NCI-H82 treated with DMSO at 0.1 percent for 48 hours (cell line): ENCODE results near the gene DISC1.
A peak's percentile ranks its signal among the peaks of the same experiment; 100 is the strongest.
"Not testable (repeated sequence)": the region's sequence is repeated elsewhere in the genome, so short reads cannot be mapped to it uniquely, and the experiment has no call there.

ENCODE experiments used
- DNase-seq: peaks from one replicate; lab custom pipeline; 2025; ENCODE audit not compliant: unreplicated experiment; lab: John Stamatoyannopoulos, UW

Gene DISC1

DNA sequence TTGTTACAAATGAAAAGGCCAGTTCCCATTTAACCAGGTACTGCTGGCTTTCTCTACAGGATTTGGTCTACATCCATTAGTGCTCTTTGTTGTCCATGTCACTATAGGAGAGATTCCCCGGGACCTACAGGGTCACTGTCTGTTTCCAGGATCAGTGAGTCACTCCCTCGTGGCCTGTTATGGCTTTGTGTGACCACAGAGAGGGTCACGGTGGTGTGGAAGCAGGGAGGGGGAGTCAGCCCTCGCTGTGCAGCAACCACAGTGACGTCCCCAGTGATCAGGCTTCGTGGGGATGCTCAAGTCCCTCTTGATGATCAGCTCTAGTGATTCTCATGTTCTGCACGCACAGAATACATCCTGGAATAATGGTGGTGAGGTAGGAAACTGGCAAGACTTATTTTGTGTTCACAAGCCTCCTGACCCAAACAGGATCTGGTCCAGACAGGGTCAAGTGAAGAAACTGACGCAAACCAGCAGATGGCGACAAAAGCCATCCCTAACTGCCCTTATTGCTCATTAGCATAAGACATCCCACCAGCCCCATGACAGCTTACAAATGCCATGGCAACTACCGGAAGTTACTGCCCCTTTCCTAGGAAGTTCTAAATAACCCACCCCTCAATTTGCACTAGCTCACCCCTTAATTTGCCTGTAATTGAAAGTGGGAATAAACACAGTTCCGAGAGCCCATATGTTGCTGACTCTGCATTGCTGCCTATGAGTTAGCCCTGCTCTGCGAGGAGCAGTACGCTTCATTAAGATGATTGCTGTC lies 98.5 kb downstream of the DISC1 start:
- peak; percentile 11 for DNase-seq

- DNase-seq = no peak
Observed at GRCh38 chr1:231727171-231727570, 100.6 kb downstream of the DISC1 start.

- DNase-seq = not testable (repeated sequence)
Observed at GRCh38 chr1:231728987-231729386, 102.4 kb downstream of the DISC1 start.

- DNase-seq = no peak
Observed at GRCh38 chr1:231729544-231729943, 103.0 kb downstream of the DISC1 start.

DNA sequence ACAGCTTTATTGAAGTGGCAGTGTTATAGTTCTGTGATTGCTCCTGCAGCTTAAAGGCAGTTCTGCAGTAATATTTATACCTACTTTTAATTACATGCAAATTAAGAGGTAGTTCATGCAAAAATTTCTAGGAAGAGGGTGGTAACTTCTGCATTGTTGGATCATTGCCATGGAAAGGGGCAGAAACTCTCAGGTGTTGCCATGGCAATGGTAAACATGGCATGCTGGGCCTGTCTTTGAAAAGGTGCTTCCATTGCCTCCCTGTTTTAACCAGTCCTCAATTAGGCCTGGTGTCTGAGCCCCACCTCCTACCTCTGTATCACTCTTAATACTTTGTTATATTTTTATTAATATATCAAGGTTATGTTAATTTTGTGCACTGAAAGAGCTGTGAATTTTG lies 104.7 kb downstream of the DISC1 start:
- DNase-seq = no peak

DNA sequence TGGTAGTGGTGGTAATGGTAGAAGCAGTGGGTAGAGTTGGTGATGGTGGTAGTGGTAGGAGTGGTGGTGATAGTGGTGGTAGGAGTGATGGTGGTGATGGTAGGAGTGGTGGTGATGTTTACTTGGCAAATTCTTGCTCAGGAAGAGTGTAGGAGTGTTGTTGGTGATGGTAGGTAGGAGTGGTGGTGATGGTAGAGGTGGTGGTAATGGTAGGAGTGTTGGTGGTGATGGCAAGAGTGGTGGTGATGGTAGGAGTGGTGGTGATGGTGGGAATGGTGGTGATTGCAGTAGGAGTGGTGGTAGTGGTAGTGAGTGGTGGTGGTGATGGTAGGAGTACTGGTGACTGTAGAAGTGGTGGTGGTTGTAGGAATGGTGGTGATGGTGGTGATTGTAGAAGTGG lies 106.5 kb downstream of the DISC1 start:
- no peak for DNase-seq

- DNase-seq = no peak
Observed at GRCh38 chr1:231733672-231734071, 107.1 kb downstream of the DISC1 start.

DNA sequence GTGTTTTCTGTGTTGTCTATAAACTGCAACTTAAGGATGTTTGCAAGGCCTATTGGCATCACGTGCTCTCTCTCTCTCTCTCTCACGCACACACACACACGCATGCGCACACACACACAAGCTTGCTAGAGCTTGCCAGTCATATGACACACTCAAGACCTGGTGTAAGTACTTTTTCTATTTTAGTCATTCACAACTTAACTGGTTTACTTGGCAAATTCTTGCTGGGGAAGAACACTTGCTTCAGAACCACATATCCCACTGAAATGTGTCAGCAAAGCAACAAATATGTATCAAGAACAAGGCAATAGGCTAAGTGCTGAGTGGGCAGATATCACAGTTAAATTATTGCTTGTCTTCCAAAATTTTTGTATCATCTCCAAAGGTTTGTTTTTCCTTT lies 107.8 kb downstream of the DISC1 start:
- DNase-seq = no peak

- no peak for DNase-seq
Observed at GRCh38 chr1:231735411-231735810, 108.8 kb downstream of the DISC1 start.

DNA sequence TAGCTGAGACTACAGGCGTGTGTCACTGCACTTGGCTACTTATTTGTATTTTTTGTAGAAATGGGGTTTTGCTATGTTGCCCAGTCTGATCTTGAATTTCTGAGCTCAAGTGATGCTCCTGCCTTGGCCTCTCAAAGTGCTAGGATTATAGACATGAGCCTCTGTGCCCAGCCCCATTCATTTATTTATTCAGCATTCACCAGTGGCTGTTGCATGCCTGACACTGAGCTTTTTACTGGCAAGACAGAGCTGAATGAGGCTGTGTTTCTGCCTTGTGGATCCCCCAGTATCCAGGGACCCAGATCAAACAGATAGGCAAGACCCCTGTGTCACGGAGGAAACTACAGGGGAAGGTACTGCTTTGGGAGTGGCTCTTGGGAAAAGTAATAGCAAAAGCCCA lies 109.4 kb downstream of the DISC1 start:
- no peak for DNase-seq

GRCh38 chr1:231736464-231736863 lies 109.9 kb downstream of the DISC1 start:
- no peak for DNase-seq

GRCh38 chr1:231738554-231738953 lies 112.0 kb downstream of the DISC1 start:
- no peak for DNase-seq

GRCh38 chr1:231743966-231744365 lies 117.4 kb downstream of the DISC1 start:
- no peak for DNase-seq

- DNase-seq = peak; percentile 15
Observed at GRCh38 chr1:231748760-231749415, 122.3 kb downstream of the DISC1 start.

- DNase-seq = peak; percentile 47
Observed at GRCh38 chr1:231750296-231750695, 123.7 kb downstream of the DISC1 start.

GRCh38 chr1:231750818-231751362 lies 124.3 kb downstream of the DISC1 start:
- no peak for DNase-seq

- DNase-seq = no peak
Observed at GRCh38 chr1:231751415-231751814, 124.8 kb downstream of the DISC1 start.

- no peak for DNase-seq
Observed at GRCh38 chr1:231753313-231753712, 126.7 kb downstream of the DISC1 start.

- DNase-seq = no peak
Observed at GRCh38 chr1:231757101-231757404, 130.5 kb downstream of the DISC1 start.

DNA sequence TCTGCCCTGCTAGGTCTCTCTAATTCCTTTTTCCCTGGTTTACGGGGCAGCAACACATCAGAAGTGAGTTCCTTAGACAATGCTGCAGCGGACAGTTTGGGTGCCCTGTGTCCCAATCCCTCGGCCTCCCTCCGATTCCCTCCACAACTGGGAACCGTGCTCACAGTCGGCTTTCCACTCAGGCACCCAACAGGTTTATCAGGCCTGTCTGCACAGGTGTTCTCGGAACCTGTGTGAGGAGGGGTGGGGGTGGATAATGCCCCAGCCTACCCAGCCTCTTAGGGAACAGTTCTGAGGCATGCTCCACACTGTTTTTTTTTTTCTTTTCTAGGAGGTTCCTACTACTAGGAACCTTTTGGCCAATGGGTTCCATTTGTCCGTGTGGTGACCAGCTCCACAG lies 131.2 kb downstream of the DISC1 start:
- no peak for DNase-seq

DNA sequence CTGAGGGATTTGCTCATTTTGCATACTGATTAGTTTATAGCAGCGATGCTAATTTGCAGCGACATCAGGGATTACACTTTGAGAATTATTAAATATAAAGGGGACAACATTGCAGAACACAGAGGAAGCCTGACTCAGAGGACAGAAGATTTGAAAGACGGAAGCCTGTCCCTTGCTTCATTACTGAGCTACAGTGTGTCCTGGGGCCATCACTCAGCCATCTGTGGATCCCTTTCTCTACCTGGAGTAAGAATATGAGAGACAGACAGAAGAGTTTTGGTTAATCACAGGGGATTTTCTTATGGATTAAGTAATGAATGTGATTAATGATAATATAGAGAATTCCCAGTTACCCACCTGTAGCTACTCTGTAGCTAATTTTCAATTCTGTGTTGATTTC lies 134.7 kb downstream of the DISC1 start:
- DNase-seq = no peak

DNA sequence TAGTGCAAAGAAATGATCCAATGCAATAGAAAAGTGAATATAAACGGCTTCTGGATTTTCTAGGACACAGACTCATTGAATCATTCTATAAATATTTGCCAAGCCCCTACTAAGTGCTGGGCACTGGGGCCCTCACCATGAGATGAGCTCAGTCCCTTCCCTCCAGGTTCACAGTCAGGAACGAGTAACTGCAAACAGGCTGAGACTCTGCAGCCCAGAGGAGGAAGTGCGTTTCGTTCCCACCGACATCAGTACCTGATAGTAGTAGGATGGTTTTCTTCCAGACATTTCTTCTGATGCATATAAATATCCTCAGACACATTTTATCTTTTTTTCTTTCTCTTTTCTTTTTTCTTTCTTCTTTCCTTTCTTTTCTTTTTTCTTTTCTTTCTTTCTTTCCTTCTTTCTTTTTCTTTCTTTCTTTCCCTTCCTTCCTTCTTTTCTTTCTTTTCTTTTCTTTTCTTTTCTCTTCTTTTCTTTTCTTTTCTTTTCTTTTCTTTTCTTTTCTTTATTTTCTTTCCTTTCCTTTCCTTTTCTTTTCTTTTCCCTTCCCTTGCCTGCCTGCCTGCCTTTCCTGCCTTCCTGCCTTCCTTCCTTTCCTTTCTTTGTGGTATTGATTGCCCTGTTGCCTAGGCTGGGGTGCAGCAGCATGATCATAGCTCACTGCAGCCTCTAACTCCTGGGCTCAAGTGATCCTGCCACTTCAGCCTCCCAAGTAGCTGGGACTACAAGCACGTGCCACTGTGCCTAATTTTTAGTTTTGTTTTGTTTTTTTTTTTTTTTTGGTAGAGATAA lies 135.4 kb downstream of the DISC1 start:
- no peak for DNase-seq
